Measurements from ENCODE around the gene TRANK1. TPM values are rescaled to one million over a fixed set of nuclear protein-coding genes. Genes with fewer than 3 reads are reported as not detected.
A peak's percentile ranks its signal among the peaks of the same experiment; 100 is the strongest.

The TRANK1 gene
- total RNA-seq, 6 donors from 2014 or later = 10.6 to 39.8 (median 28.1) TPM

DNA sequence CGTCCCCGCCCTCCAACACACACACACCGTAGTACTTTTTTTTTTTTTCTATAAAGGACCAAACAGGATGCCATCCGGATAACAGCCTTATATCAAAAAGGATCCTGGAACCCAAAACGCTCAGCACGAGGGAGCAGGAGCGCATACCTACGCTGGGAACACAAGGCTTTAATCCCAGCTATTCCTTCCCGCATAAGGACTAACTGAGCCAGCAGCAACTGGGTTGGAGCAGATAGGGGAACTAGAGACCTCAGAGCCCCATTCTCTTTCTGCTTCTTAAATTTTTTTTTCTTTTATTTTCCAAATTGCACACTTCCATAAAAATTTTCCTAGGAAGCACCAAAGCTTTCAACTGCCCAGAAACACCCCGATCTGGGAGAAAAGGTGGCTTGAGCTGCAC is 1.3 kb downstream of the TRANK1 start:
- Histone ChIP-seq H3K36me3 (no peaks in the 10 kb centered on the region), H3K9me3 (peaks cover 0 to 10% (median 8%) of the 10 kb centered on the region in 4 donors), H3K4me1 (peaks cover 11 to 36% (median 27%) of the 10 kb centered on the region in 4 donors), H3K4me3 (peak overlapping the region; percentile 58 to 92 (median 88)), H3K27me3 (no peaks in the 10 kb centered on the region), H3K27ac (peak overlapping the region; percentile 81 to 93 (median 84))
- WGBS, 2 donors = 15 to 30% methylated on average over 10 of the region's 10 CpGs
- DNase-seq (no peak), ATAC-seq (ENCODE audit: low FRiP score in 2 of 2) (peak in 1 of 2 donors; percentile 3)
- no peak for TF ChIP-seq EP300 (IDR thresholded peaks at IDR 0.05)
- TF ChIP-seq, protein P1, sequence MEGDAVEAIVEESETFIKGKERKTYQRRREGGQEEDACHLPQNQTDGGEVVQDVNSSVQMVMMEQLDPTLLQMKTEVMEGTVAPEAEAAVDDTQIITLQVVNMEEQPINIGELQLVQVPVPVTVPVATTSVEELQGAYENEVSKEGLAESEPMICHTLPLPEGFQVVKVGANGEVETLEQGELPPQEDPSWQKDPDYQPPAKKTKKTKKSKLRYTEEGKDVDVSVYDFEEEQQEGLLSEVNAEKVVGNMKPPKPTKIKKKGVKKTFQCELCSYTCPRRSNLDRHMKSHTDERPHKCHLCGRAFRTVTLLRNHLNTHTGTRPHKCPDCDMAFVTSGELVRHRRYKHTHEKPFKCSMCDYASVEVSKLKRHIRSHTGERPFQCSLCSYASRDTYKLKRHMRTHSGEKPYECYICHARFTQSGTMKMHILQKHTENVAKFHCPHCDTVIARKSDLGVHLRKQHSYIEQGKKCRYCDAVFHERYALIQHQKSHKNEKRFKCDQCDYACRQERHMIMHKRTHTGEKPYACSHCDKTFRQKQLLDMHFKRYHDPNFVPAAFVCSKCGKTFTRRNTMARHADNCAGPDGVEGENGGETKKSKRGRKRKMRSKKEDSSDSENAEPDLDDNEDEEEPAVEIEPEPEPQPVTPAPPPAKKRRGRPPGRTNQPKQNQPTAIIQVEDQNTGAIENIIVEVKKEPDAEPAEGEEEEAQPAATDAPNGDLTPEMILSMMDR (IDR thresholded peaks at IDR 0.05) = no peak

DNA sequence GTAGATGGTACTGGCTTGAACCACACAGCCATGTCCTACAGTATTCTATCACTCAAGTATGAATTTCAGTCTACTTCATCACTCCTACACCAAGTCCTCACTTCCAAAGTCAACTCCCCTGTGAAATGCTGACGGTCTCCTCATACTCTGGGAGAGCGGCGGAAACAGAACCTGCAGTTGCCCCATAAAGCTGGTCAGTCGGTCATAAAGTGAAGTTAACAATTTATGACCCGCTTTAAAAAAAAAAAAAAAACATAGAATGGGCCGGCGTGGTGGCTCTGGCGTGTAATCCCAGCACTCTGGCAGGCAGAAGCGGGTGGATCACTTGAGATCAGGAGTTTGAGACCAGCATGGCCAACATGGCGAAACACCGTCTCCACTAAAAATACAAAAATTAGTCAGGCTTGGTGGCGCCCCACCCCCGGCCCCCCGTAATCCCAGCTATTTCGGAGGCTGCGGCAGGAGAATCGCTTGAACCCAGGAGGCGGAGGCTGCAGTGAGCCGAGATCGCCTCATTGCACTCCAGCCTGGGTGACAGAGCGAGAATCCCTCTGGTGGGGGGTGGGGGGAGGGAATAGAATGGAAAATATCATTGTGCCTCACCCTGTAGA is 2.1 kb downstream of the TRANK1 start:
- no peak for TF ChIP-seq POLR2A (IDR thresholded peaks at IDR 0.05)
- TF ChIP-seq POLR2AphosphoS5 (IDR thresholded peaks at IDR 0.05) = no peak
- TF ChIP-seq, protein P1 (IDR thresholded peaks at IDR 0.05) = no peak
- no peak for TF ChIP-seq EP300 (IDR thresholded peaks at IDR 0.05)
- Histone ChIP-seq H3K9me3 (peaks cover 0 to 5% (median 3%) of the 10 kb centered on the region in 4 donors), H3K36me3 (no peaks in the 10 kb centered on the region), H3K4me3 (no peak overlapping the region), H3K27ac (no peak overlapping the region), H3K27me3 (no peaks in the 10 kb centered on the region), H3K4me1 (peaks cover 11 to 36% (median 27%) of the 10 kb centered on the region in 4 donors)
- ATAC-seq (ENCODE audit: low FRiP score in 2 of 2) (no peak), DNase-seq (no peak)
- WGBS, 2 donors = 92 to 98% methylated on average over 21 of the region's 21 CpGs

DNA sequence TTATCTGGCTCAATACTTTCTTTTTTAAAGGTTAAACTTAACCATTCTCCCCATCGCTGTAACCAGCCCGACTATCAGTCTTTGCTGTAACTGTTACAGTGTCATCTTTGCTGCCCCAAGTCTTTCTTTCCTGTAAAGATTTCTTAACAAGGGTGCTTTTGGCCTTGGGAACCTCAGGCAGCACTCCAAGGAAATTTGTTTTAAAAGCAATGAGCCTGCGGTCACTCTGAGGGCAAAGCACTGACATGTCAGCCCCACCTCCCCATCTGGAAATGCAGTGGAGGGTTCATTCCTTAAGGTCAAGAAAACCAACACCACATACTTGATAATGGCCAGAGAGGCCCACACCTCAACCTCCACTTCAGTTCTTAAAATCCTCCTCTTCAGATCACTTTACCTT is 3.2 kb downstream of the TRANK1 start:
- Histone ChIP-seq H3K4me1 (peaks cover 11 to 36% (median 27%) of the 10 kb centered on the region in 4 donors), H3K4me3 (no peak overlapping the region), H3K9me3 (no peaks in the 10 kb centered on the region), H3K27ac (no peak overlapping the region), H3K36me3 (no peaks in the 10 kb centered on the region), H3K27me3 (no peaks in the 10 kb centered on the region)
- ATAC-seq (ENCODE audit: low FRiP score in 2 of 2) (no peak), DNase-seq (peak in 1 of 2 donors; percentile 40)
- 42 to 58% methylated on average over 3 of the region's 3 CpGs for WGBS, 2 donors
- TF ChIP-seq EP300 (IDR thresholded peaks at IDR 0.05) (no peak), POLR2A (IDR thresholded peaks at IDR 0.05) (no peak), POLR2AphosphoS5 (IDR thresholded peaks at IDR 0.05) (no peak)
- TF ChIP-seq, protein P1 (IDR thresholded peaks at IDR 0.05) = no peak

DNA sequence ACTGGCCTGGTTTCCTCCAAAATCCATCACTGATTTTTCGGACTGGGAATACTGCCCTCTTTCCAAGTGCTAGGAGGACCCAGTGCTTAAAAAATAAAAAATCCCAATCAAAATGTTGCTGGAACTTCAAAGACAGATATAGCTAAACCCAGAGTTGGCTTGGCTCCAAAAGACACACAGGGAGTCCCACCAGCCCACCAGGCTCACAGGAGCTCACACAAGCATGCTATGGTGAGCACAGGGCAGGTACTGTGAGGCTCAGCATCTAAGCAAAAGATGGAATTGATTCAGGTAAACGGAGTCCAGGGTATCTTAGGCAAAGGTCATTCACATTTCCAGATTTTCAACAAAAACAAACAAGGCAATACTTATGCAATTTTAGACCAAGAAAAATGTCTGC is 3.7 kb downstream of the TRANK1 start:
- no peaks in the 10 kb centered on the region for H3K27me3 ChIP-seq
- TF ChIP-seq, protein P1 (IDR thresholded peaks at IDR 0.05) = no peak
- TF ChIP-seq POLR2AphosphoS5 (IDR thresholded peaks at IDR 0.05) (no peak), POLR2A (IDR thresholded peaks at IDR 0.05) (no peak), EP300 (IDR thresholded peaks at IDR 0.05) (no peak)
- H3K4me1 ChIP-seq = peaks cover 11 to 36% (median 27%) of the 10 kb centered on the region in 4 donors
- ATAC-seq (ENCODE audit: low FRiP score in 2 of 2) (no peak), DNase-seq (no peak)
- no peaks in the 10 kb centered on the region for H3K9me3 ChIP-seq
- H3K36me3 ChIP-seq = no peaks in the 10 kb centered on the region
- H3K4me3 ChIP-seq = no peak overlapping the region
- H3K27ac ChIP-seq = peak overlapping the region in 2 of 4 donors; percentile 13 to 20
- 61 to 80% methylated on average over 2 of the region's 2 CpGs for WGBS, 2 donors

DNA sequence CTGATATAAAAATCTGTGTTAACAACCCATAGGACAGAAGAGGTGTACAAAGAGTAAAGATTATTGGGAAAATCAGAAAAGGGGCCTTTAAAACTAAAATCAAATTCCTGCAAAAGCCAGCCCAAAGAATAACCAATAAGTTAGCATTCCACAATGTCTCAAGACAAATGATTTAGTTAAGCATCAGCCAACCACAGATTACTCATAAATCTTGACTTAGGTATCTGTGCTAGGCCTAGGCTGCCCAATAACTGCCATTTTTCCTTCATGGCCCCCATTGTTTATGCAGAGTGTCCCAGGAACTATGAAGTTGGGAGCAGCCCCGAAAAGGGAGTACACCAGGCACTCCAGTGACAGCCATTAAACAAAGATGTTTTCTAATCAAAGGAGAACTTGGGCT is 7.4 kb downstream of the TRANK1 start:
- Histone ChIP-seq H3K4me3 (no peak overlapping the region), H3K9me3 (no peaks in the 10 kb centered on the region), H3K4me1 (peaks cover 0 to 24% (median 16%) of the 10 kb centered on the region in 4 donors), H3K27ac (no peak overlapping the region), H3K36me3 (no peaks in the 10 kb centered on the region), H3K27me3 (no peaks in the 10 kb centered on the region)
- no peak for ATAC-seq (ENCODE audit: low FRiP score in 2 of 2)
- TF ChIP-seq, protein P1 (IDR thresholded peaks at IDR 0.05) = no peak
- no peak for TF ChIP-seq POLR2A (IDR thresholded peaks at IDR 0.05)
- no peak for TF ChIP-seq POLR2AphosphoS5 (IDR thresholded peaks at IDR 0.05)
- no peak for TF ChIP-seq EP300 (IDR thresholded peaks at IDR 0.05)
- no peak for DNase-seq
- WGBS, 2 donors = 92 to 100% methylated on average over 1 of the region's 1 CpG

Measured in upper lobe of left lung (tissue), 6 donors.